Nephron progenitor cell (in vitro differentiated cells): Measurements from ENCODE around the gene TEKT4.
"Not testable (repeated sequence)": the region's sequence is repeated elsewhere in the genome, so short reads cannot be mapped to it uniquely, and the experiment has no call there.

ENCODE experiments used
- DNase-seq: peaks from one replicate; pipeline ENCODE4 v3.0.0; 2021
- H3K27ac Mint-ChIP-seq: 2 replicates; pipeline ENCODE4 v1.8.0; 2021; ENCODE audit warnings: mild to moderate bottlenecking, moderate library complexity, mixed read lengths
- H3K27me3 Mint-ChIP-seq: 2 replicates; pipeline ENCODE4 v1.8.0; 2021; ENCODE audit warnings: mild to moderate bottlenecking, low read depth, mixed read lengths; ENCODE audit not compliant: poor library complexity
- H3K36me3 Mint-ChIP-seq: 2 replicates; pipeline ENCODE4 v1.8.0; 2021; ENCODE audit warnings: low read depth, mixed read lengths
- H3K4me1 Mint-ChIP-seq: 2 replicates; pipeline ENCODE4 v1.8.0; 2021; ENCODE audit warnings: mixed read lengths
- H3K4me3 Mint-ChIP-seq: 2 replicates; pipeline ENCODE4 v1.8.0; 2021; ENCODE audit warnings: mild to moderate bottlenecking, moderate library complexity, mixed read lengths
- H3K9me3 Mint-ChIP-seq: 2 replicates; pipeline ENCODE4 v1.8.0; 2021; ENCODE audit warnings: mild to moderate bottlenecking, moderate library complexity, mixed read lengths
- CTCF ChIP-seq: fragments of 200-600 bp; sonication (generic); IDR thresholded peaks from 2 replicates; pipeline ENCODE4 v1.5.0; 2021; ENCODE audit warnings: antibody characterized with exemption

TEKT4 gene, protein sequence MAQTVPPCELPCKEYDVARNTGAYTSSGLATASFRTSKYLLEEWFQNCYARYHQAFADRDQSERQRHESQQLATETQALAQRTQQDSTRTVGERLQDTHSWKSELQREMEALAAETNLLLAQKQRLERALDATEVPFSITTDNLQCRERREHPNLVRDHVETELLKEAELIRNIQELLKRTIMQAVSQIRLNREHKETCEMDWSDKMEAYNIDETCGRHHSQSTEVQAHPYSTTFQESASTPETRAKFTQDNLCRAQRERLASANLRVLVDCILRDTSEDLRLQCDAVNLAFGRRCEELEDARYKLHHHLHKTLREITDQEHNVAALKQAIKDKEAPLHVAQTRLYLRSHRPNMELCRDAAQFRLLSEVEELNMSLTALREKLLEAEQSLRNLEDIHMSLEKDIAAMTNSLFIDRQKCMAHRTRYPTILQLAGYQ

DNA sequence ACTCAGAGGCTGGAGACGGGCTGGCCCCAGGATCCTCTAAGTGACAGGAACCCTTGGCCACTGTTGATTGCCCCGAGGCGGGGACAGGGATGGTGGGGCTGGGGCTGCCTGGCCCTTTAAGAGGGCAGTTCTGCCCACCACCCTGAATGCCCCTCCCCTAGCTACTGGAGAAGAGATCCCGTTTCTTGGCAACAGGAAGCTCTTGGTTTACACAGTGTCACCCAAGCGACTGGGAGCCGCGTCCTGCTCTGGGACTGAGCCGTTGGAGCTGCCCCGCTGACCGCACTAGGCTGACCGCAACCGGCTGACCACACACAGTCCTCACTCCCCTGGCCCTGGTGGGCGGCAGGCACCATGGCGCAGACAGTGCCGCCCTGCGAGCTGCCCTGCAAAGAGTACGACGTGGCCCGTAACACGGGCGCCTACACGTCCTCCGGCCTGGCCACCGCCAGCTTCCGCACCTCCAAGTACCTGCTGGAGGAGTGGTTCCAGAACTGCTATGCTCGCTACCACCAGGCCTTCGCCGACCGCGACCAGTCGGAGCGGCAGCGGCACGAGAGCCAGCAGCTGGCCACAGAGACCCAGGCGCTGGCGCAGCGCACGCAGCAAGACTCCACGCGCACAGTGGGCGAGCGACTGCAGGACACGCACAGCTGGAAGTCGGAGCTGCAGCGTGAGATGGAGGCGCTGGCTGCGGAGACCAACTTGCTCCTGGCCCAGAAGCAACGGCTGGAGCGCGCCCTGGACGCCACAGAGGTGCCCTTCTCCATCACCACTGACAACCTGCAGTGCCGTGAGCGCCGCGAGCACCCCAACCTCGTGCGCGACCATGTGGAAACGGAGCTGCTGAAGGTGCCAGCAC is at the start of gene TEKT4:
Gene TEKT4 (plus strand): TSS at position 205 of the 862 bp plus-strand sequence. CDS start 150 bp downstream, at position 355.
- Mint-ChIP-seq H3K9me3 (peaks cover 20% of the 10 kb centered on the region), H3K4me1 (peaks cover 9% of the 10 kb centered on the region), H3K36me3 (no peaks in the 10 kb centered on the region), H3K4me3 (peak within 1 kb of the TSS; percentile 72), H3K27me3 (peaks cover 57% of the 10 kb centered on the region), H3K27ac (peak within 1 kb of the TSS; percentile 59)
- peak; percentile 72 for DNase-seq
- TF ChIP-seq CTCF, result no peak

GRCh38 chr2:94839224-94839623 is 32.0 kb upstream of the TEKT4 start:
- not testable (repeated sequence) for H3K36me3 Mint-ChIP-seq, DNase-seq, H3K27ac Mint-ChIP-seq, H3K4me3 Mint-ChIP-seq, H3K27me3 Mint-ChIP-seq, H3K4me1 Mint-ChIP-seq
- peaks cover 29% of the 10 kb centered on the region for H3K9me3 Mint-ChIP-seq

DNA sequence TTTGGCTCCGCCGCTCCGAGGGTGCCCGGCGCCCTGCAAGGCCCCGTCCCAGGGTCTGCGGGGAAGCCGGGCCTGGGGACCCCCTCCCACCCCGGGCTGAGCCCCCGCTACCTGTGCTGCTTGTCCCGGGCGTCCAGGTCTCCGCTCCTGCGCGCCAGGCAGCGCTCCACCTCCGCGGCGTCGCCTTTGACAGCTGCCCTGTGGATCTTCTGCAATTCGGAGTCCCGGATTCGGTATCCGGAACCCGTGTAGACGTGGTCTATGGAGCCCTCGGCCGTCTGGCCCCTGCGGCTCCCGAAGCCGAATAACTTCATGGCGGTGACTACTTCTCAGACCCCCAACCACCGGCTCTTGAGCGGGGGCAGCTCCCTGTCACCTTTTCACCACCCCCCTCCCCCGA is 14.4 kb upstream of the TEKT4 start:
- not testable (repeated sequence) for DNase-seq

DNA sequence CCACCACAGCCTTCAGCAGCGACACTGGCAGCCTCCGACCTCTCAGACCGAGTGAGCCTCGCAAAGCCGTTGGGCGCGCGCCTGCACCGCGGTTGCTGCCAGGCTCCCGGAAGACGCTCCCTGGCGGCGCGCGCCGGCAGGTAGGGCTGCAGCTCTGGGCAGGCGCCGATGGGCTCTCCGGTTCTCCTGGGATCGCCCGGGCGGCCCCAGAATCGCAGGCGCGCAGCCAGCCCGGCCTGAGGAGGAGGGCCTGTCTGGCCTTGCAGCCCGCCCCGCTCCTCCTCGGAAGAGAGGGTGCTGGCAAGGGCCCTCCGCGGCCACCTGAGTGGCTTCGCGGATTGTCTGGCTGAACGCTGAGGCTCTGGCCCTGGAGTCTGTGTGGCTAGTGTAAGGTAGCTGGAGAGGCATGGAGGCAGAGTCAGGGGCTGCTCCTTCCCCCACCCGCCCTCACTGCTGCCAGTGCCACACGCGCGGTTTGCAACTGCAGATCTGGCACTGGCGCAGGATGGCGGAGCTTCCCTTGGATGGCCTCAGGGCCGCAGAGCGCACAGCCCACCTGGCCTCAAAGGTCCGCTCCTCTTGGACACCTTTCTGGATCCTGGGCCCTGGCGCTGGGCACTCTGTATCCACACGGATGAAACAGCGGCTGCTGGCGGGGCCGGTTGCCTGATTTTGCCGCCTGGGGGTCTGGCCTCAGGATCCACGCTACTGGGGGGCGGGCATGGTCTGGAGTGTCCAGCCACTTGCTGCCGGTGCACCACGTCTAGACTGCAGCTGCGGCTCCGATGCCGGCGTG is 13.7 kb upstream of the TEKT4 start:
- not testable (repeated sequence) for H3K27ac Mint-ChIP-seq, H3K4me1 Mint-ChIP-seq, H3K36me3 Mint-ChIP-seq
- Mint-ChIP-seq H3K9me3 (peaks cover 19% of the 10 kb centered on the region), H3K4me3 (peak overlapping the region; percentile 79), H3K27me3 (peaks cover 74% of the 10 kb centered on the region)
- peak; percentile 64 for DNase-seq

More for the DNA sequence above, 14.4 kb upstream of the TEKT4 start:
- Mint-ChIP-seq H3K9me3 (peaks cover 13% of the 10 kb centered on the region), H3K4me3 (peak overlapping the region; percentile 79), H3K27me3 (peaks cover 69% of the 10 kb centered on the region)
- not testable (repeated sequence) for H3K36me3 Mint-ChIP-seq, H3K27ac Mint-ChIP-seq, H3K4me1 Mint-ChIP-seq

GRCh38 chr2:94858163-94858888 is 12.9 kb upstream of the TEKT4 start:
- H3K36me3 Mint-ChIP-seq, H3K27ac Mint-ChIP-seq, DNase-seq, H3K4me1 Mint-ChIP-seq, H3K4me3 Mint-ChIP-seq: not testable (repeated sequence)
- Mint-ChIP-seq H3K9me3 (peaks cover 19% of the 10 kb centered on the region), H3K27me3 (peaks cover 80% of the 10 kb centered on the region)

DNA sequence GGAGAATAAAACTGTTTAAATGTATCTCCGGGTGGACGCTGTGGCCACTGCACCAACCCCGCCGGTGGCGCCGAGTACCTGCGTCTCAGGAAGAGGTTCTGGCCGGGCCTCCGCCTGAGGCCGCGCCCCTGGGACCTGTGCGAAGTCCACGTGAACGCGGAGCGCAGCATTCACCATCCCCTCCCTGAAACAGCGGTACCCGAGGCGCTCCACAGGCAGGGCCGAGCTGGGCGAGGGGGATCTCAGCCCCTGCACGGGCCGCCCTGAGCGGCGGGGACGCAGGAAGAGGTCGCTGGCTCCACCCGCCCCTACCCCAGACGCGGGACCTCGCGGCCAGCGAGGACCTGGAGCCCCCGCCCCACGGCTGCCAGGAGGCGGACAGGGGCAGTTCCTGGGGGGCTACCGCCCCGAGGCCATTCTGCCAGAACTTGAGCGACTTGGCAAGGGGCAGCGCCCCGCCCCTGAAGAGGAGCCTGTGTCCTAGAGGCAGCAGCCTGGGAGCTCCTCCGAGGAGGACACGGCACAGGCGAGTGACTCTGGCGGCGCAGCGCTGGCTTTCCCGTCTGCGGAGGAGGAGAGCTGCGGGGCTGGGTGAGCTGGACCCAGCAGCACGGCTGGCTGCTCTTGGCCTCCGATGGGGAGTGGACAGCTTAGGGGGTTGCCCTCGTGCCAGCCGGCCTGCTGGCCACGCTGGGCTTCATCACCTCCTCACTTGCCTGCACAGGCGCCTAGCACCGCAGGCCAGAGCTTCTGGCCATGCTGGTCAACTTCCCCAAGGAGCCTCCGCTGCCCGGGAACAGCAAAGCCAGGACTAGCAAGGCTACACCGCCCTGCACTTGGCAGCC is 9.7 kb upstream of the TEKT4 start:
- peaks cover 94% of the 10 kb centered on the region for H3K27me3 Mint-ChIP-seq
- H3K4me1 Mint-ChIP-seq, result no peaks in the 10 kb centered on the region
- no peak overlapping the region for H3K27ac Mint-ChIP-seq
- no peak for TF ChIP-seq CTCF
- peak overlapping the region; percentile 40 for H3K4me3 Mint-ChIP-seq
- H3K36me3 Mint-ChIP-seq, result no peaks in the 10 kb centered on the region
- H3K9me3 Mint-ChIP-seq, result peaks cover 19% of the 10 kb centered on the region
- DNase-seq, result peak; percentile 64

GRCh38 chr2:94862903-94863302 is 8.3 kb upstream of the TEKT4 start:
- Mint-ChIP-seq H3K27me3 (peaks cover 94% of the 10 kb centered on the region), H3K9me3 (peaks cover 19% of the 10 kb centered on the region)
- not testable (repeated sequence) for H3K4me3 Mint-ChIP-seq, H3K27ac Mint-ChIP-seq, H3K4me1 Mint-ChIP-seq, H3K36me3 Mint-ChIP-seq, DNase-seq
